Activated CD4-positive, alpha-beta T cell treated with anti-CD3 and anti-CD28 coated beads for 1 hour (primary cell): ENCODE results near the gene PLA1A.

Experiments
- DNase-seq: peaks from one replicate; pipeline ENCODE4 v3.0.0-alpha.2; 2020

Gene PLA1A

GRCh38 chr3:119609301-119609700, 11.6 kb downstream of the PLA1A start:
- DNase-seq = no peak

DNA sequence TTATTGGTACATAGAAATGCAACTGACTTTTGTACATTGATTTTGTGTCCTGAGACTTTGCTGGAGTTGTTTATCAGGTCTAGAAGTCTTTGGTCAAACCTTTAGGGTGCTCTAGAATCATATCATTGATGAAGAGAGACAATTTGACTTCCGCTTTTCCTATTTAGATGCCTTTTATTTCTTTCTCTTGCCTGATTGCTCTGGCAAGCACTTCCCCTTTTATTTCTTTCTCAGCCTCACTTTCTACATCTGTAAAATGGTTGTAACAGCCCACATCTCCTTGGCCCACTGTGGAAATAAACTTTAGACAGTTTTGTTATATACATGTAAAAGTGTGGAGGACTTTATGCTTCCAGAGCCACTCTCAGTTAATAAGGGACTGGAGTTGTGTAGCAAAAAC, 14.0 kb downstream of the PLA1A start:
- no peak for DNase-seq

- DNase-seq = no peak
These were observed 15.5 kb downstream of the PLA1A start for GRCh38 chr3:119613201-119613600.

DNA sequence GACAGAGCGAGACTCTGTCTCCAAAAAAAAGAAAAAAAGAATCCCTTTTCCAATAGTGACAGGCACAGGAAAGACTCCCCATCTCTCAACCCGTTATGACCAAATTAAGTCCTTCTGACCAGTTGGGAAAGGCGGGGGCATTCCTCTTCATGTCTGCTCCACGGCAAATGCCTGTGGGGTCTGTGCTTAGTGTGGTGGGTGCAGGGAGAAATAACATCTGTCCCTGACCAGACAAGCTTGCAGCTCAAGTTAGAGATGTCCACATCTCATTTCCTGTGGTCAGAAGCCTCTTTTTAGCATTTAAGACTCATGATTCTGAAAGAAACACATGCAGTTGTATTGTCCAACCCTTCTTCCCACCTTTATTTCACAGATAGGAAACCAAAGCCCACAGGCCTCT, 16.2 kb downstream of the PLA1A start:
- no peak for DNase-seq

DNA sequence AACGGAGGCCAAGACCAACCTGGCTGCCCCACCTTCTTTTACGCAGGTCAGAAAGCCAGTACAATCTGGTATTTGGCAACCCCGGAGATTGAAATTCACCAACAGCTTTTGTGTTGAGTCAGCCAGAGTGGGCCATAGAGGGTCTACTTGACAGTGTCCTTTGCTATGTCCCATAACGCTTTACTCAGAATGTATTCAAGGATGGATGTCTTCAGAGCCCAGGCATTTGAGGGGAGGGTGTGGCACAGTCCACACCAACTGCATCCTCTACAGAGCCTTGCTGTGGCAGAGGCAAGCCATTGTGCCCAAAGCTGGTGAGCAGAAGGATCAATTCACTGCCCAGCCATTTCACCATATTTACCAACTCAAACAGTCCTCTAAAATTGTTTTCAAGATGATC, 18.4 kb downstream of the PLA1A start:
- DNase-seq = no peak

DNA sequence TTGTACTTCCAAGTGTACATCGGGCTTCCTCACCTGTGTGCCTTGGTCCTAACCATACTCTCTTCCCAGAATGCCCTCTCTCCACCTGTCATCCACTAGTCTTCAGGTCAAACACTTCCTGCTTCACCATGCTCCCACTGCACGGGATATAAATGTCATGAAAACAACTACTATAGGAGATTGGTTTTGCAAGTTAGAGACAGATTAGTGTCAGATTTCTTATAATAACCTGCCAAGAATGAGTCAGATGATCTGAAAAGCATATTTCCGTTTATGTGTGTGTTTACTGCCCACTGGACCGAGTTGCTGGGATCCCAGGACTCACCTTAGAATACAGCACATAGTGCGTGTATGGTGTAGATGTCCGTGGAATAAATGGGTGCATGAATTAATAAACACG, 21.4 kb downstream of the PLA1A start:
- DNase-seq = no peak

GRCh38 chr3:119620899-119621298, 23.2 kb downstream of the PLA1A start:
- no peak for DNase-seq

DNA sequence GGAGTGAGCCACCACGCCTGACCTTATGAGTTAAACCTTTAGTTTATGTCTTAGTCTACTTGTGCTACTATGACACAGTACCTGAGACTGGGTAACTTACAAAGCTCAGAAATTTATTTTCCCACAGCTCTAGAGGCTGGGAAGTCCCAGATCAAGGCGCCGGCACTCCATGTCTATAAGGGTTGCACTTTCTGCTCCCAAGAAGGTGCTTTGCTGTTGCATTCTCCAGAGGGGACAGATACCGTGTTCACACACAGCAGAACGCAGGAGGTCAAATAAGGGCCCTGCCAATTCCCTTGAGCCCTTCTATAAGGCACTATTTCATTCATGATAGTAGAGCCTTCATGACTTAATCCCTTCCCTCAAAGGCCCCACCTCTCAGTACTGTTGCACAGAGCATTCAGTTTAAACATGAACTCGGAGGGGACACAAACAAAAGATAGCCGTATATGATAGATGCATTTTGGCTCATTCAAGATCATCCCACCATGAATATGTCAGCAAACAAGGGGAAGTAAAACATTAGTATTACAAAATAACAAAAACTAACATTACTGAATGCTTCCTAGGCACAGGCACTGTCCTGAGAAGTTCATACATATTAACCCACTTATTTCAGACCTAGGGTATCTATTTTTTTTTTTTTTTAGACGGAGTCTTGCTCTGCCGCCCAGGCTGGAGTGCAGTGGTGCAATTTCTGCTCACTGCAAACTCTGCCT, 26.5 kb downstream of the PLA1A start:
- no peak for DNase-seq

GRCh38 chr3:119625451-119626153, 27.9 kb downstream of the PLA1A start:
- no peak for DNase-seq

- DNase-seq = no peak
These were observed 28.5 kb downstream of the PLA1A start for GRCh38 chr3:119626196-119626595.

DNA sequence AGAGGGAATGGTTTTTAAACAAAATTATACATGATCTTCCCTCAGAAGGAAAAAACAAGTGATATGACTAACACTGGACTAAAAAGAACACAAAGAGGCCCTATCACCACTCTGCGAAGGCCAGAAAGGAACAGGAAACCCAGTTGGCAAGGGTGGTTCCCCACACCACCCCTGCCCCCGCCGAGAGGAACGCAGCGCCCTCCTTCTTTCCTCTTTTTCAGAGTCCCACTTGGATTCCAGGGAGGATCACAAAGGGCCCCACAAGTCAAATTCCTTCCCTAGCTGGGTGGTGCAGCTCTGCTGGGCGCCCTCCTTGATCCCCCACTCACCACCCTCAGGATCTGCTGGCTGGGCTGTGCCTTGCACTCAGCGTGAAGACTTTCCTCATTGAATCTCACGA, 29.8 kb downstream of the PLA1A start:
- DNase-seq = no peak

GRCh38 chr3:119628390-119628789, 30.7 kb downstream of the PLA1A start:
- no peak for DNase-seq

GRCh38 chr3:119628816-119629445, 31.2 kb downstream of the PLA1A start:
- no peak for DNase-seq

DNA sequence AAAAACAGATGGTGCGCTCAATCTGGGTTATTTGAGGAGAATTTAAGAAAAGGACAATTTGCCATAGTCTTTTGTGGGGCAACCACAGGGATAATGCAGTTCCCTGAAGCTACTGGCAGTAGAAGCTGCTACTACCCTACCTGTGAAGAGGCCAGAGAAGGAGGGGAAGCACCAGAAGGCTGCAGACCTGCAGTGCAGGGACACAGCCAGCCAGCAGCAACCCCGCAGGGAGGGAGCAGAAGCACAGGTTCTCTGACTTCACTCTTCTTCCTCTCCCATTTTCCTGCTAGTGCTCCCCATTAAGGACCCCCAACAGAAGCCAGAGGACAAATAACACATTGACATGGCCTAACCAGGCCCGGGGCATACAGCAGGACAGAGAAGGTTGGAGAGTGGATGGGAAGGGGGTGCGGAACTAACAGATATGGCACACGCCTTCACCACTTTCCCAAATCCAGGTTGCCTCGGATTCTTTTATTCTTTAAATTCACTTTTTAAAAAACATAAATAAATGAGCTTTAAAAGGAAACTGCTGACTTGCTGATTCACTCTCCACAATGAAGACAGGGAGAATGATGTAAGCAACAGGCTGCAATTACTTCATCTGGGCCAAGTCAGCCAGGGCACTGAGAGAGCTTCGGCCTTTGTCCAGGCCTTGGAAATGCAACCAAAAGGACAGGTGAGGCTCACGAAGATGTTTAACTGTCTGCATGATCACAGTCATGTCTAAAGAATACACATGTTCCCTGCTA, 32.6 kb downstream of the PLA1A start:
- no peak for DNase-seq

GRCh38 chr3:119630880-119631329, 33.2 kb downstream of the PLA1A start:
- DNase-seq = no peak

DNA sequence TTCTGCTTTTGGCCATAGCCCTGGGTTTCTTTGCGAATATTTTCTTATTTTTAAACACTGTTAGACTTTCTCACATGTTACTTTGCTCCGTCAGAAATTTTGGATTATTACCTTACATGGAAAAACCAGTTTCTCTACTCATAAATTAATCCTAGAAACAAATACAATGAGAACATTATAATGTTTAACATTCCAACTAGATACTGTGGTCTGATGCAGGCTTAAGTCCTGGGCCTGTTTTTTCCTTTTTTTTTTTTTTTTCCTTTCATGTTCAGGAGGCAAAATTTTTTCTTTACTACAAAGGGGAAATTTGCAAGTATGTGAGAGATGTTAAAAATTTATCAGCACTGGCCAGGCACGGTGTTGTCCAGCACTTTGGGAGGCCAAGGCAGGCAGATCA, 33.8 kb downstream of the PLA1A start:
- DNase-seq = no peak

DNA sequence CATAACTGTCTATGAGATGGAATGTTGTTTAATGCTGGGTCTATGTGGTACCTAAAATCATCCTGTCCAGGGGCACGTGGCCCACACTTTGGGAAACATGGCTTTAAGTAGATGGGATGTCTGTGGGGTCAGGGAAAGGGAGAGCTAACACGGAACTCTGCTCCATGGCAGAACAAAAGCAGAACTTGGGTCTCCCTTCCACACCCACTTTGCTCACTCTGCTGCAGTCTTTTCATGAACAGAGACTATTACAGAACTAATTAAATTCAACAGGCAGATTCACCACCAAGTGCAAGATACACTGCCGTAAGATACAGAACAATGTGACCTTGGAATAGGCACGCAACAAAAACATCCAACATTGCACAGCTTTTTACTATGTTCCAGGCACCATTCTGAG, 34.5 kb downstream of the PLA1A start:
- no peak for DNase-seq

DNA sequence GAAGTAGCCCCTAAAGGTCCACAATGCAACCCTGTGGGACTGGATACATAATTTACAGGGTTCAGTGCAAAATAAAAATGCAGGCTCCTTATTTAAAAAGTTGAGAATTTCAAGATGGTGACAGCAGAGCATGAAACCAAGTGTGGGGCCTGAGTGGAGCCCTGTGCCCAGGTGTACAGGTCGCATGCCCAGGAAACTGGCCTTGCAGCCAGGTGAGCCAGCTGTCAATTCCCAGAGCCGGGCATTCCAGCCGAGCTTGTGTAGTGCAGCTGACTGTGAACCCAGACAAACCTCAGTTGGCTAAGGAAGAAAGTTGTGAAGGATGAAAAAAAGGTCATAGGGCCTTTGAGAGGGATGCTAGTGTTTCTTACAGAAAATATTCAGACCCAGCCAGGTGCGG, 35.1 kb downstream of the PLA1A start:
- no peak for DNase-seq

DNA sequence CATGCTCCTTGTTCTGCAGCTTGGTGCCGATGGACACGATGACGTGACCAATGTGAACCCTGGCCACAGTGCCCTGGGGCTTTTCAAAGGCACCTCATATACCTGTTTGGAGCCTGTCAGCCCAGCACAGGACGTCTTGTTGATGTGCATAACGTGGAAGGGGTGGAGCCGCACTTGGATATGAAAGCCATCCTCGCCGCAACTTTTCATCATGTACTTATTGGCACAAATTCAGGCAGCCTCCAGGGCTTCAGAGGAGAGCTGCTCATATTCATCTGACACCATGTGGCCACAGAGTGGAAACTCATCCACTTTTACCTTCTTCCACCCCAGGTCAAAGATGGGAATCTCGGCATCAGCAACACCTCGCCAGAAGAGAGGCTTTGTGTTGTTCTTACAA, 38.0 kb downstream of the PLA1A start:
- DNase-seq = no peak

DNA sequence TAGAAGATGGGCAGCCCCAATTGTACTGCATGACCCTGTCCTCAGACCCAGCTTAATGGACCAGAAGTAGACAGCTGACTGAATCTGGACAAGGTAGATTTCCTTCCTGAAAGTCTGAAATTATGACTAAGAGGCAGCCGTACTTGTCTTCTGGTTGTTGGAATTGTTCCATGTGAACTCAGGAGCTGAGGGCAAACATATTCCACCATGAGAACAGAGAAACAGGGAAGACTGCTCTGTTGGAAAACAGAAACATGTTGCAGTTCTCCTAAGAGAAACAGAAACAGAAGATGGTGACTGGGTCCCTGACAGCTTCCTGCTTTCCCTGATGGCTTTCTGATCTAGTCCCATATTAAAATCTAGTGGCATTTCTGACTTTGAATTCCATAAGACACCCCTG, 38.6 kb downstream of the PLA1A start:
- DNase-seq = no peak

- no peak for DNase-seq
These were observed 39.4 kb downstream of the PLA1A start for GRCh38 chr3:119636891-119637611.

GRCh38 chr3:119637679-119638477, 40.2 kb downstream of the PLA1A start:
- no peak for DNase-seq
